G401 (cell line): ENCODE results near the gene BBS2. TPM values are rescaled to one million over a fixed set of nuclear protein-coding genes. Genes with fewer than 3 reads are reported as not detected.

ENCODE experiments used
- DNase-seq: peaks from one replicate; pipeline ENCODE4 v3.0.0-alpha.2; 2015; ENCODE audit warnings: low spot score
- in situ Hi-C: cut with HindIII; loops from 2 replicates; pipeline ENCODE4 v1.10.0; 2016; ENCODE audit warnings: low sequenced_read_pairs, mixed read lengths
- total RNA-seq: library from RNA; depleted of rRNA; stranded (reverse); fragments of >200 nt; shearing (Covaris generic); gene quantifications from 2 replicates; pipeline ENCODE4 v1.2.3, GENCODE V29; 2014; rRNA removed

The BBS2 gene
- total RNA-seq, result 72.5 and 83.8 TPM in 2 replicates

- in situ Hi-C loops, result no loop called here
- DNase-seq, result peak; percentile 85
These were observed at the start of gene BBS2 for GRCh38 chr16:56519459-56520250. BBS2 (minus strand) TSS chr16:56520024; CDS start chr16:56519862, 162 bp downstream.

GRCh38 chr16:56564793-56565477, 45.1 kb upstream of the BBS2 start, which contains the start of gene MT4:
MT4 (plus strand) TSS chr16:56565073; CDS start chr16:56565129, 56 bp downstream.
- in situ Hi-C loops, result no loop called here
- DNase-seq, result no peak

- in situ Hi-C loops, result no loop called here
- DNase-seq, result no peak
These were observed 41.3 kb upstream of the BBS2 start for GRCh38 chr16:56561126-56561525.

GRCh38 chr16:56560447-56560846, 40.6 kb upstream of the BBS2 start:
- in situ Hi-C loops, result no loop called here

GRCh38 chr16:56559109-56559508, 39.3 kb upstream of the BBS2 start:
- in situ Hi-C loops, result no loop called here
- DNase-seq, result no peak

More at GRCh38 chr16:56560447-56560846, 40.6 kb upstream of the BBS2 start:
- no peak for DNase-seq

- in situ Hi-C loops, result no loop called here
These were observed 38.4 kb upstream of the BBS2 start for GRCh38 chr16:56558024-56558747.

GRCh38 chr16:56554441-56554840, 34.6 kb upstream of the BBS2 start:
- in situ Hi-C loops, result no loop called here
- no peak for DNase-seq

More at GRCh38 chr16:56558024-56558747, 38.4 kb upstream of the BBS2 start:
- DNase-seq, result peak; percentile 98

GRCh38 chr16:56551796-56552738, 32.2 kb upstream of the BBS2 start:
- in situ Hi-C loops, result no loop called here
- DNase-seq, result peak; percentile 61

GRCh38 chr16:56549744-56550385, 30.0 kb upstream of the BBS2 start:
- in situ Hi-C loops, result no loop called here
- no peak for DNase-seq

GRCh38 chr16:56549161-56549560, 29.3 kb upstream of the BBS2 start:
- DNase-seq, result no peak
- in situ Hi-C loops, result no loop called here

- in situ Hi-C loops, result no loop called here
- DNase-seq, result no peak
These were observed 28.2 kb upstream of the BBS2 start for GRCh38 chr16:56547949-56548567.

- DNase-seq, result peak; percentile 48
- in situ Hi-C loops, result no loop called here
These were observed 27.5 kb upstream of the BBS2 start for GRCh38 chr16:56547120-56547948.

- no peak for DNase-seq
- in situ Hi-C loops, result no loop called here
These were observed 22.2 kb upstream of the BBS2 start for GRCh38 chr16:56542039-56542438.

GRCh38 chr16:56539656-56540055, 19.8 kb upstream of the BBS2 start:
- in situ Hi-C loops, result no loop called here
- no peak for DNase-seq

GRCh38 chr16:56538331-56538730, 18.5 kb upstream of the BBS2 start:
- DNase-seq, result no peak
- in situ Hi-C loops, result no loop called here

- in situ Hi-C loops, result no loop called here
- DNase-seq, result no peak
These were observed 15.1 kb upstream of the BBS2 start for GRCh38 chr16:56534847-56535383.

GRCh38 chr16:56532714-56533113, 12.9 kb upstream of the BBS2 start:
- in situ Hi-C loops, result no loop called here
- no peak for DNase-seq
